NT2/D1 (cell line): ENCODE measurements around the gene PARK7.
A peak's percentile ranks its signal among the peaks of the same experiment; 100 is the strongest.

Experiments
- DNase-seq: peaks from one replicate; pipeline ENCODE4 v3.0.0-alpha.2; 2011; ENCODE audit warnings: low read depth, low spot score
- H3K27me3 ChIP-seq: 2 replicates; pipeline ENCODE4 v1.6.0; 2011; ENCODE audit warnings: mild to moderate bottlenecking; ENCODE audit not compliant: insufficient read length, insufficient read depth
- H3K36me3 ChIP-seq: 2 replicates; pipeline ENCODE4 v1.6.1; 2011; ENCODE audit warnings: mild to moderate bottlenecking, low read length, mixed read lengths; ENCODE audit not compliant: insufficient read depth, insufficient read length
- H3K4me1 ChIP-seq: 2 replicates; pipeline ENCODE4 v1.5.1; 2011; ENCODE audit not compliant: insufficient read depth, insufficient read length
- H3K4me3 ChIP-seq: 2 replicates; pipeline ENCODE4 v1.5.1; 2011; ENCODE audit warnings: low read depth; ENCODE audit not compliant: insufficient read length
- H3K9ac ChIP-seq: 2 replicates; pipeline ENCODE4 v1.6.0; 2011; ENCODE audit warnings: low read depth; ENCODE audit not compliant: insufficient read length
- H3K9me3 ChIP-seq: 2 replicates; pipeline ENCODE4 v1.5.1; 2011; ENCODE audit warnings: mild to moderate bottlenecking, low read length; ENCODE audit not compliant: insufficient read depth
- SUZ12 ChIP-seq: IDR thresholded peaks from 2 replicates; pipeline ENCODE4 v1.6.1; 2011; ENCODE audit not compliant: insufficient read length, insufficient read depth; ENCODE audit errors: extremely low read depth
- YY1 ChIP-seq: IDR thresholded peaks from 2 replicates; pipeline ENCODE4 v1.6.1; 2011; ENCODE audit not compliant: insufficient read length, insufficient read depth
- ZNF274 ChIP-seq: IDR thresholded peaks from 2 replicates; pipeline ENCODE4 v1.6.1; 2011; ENCODE audit warnings: mild to moderate bottlenecking, low read depth, low read length

The PARK7 gene

GRCh38 chr1:7985851-7986612 is 24.5 kb downstream of the PARK7 start:
- no peak overlapping the region for H3K4me3 ChIP-seq
- peaks cover 10% of the 10 kb centered on the region for H3K4me1 ChIP-seq
- no peak for TF ChIP-seq YY1
- no peak for TF ChIP-seq ZNF274
- TF ChIP-seq SUZ12: no peak
- DNase-seq: no peak
- H3K36me3 ChIP-seq: peaks cover 71% of the 10 kb centered on the region
- H3K27me3 ChIP-seq: no peaks in the 10 kb centered on the region
- no peaks in the 10 kb centered on the region for H3K9me3 ChIP-seq
- no peak overlapping the region for H3K9ac ChIP-seq

GRCh38 chr1:7987528-7987927 is 26.0 kb downstream of the PARK7 start:
- H3K9me3 ChIP-seq: no peaks in the 10 kb centered on the region
- peaks cover 12% of the 10 kb centered on the region for H3K4me1 ChIP-seq
- peaks cover 65% of the 10 kb centered on the region for H3K36me3 ChIP-seq
- H3K9ac ChIP-seq: no peak overlapping the region
- no peak overlapping the region for H3K4me3 ChIP-seq
- no peaks in the 10 kb centered on the region for H3K27me3 ChIP-seq
- TF ChIP-seq YY1 (no peak), ZNF274 (no peak), SUZ12 (no peak)
- DNase-seq: no peak

- DNase-seq: no peak
- TF ChIP-seq SUZ12 (no peak), ZNF274 (no peak), YY1 (no peak)
- Histone ChIP-seq H3K9ac (no peak overlapping the region), H3K36me3 (peaks cover 58% of the 10 kb centered on the region), H3K9me3 (no peaks in the 10 kb centered on the region), H3K4me3 (no peak overlapping the region), H3K4me1 (peaks cover 12% of the 10 kb centered on the region), H3K27me3 (no peaks in the 10 kb centered on the region)
Measured at GRCh38 chr1:7988576-7988975, 27.1 kb downstream of the PARK7 start.

GRCh38 chr1:7989762-7990428 is 28.4 kb downstream of the PARK7 start:
- Histone ChIP-seq H3K9ac (no peak overlapping the region), H3K4me3 (no peak overlapping the region), H3K4me1 (peaks cover 12% of the 10 kb centered on the region), H3K27me3 (no peaks in the 10 kb centered on the region), H3K36me3 (peaks cover 46% of the 10 kb centered on the region), H3K9me3 (no peaks in the 10 kb centered on the region)
- no peak for DNase-seq
- no peak for TF ChIP-seq SUZ12
- TF ChIP-seq YY1: no peak
- no peak for TF ChIP-seq ZNF274

GRCh38 chr1:7991504-7992440 is 30.3 kb downstream of the PARK7 start:
- no peak for TF ChIP-seq YY1
- TF ChIP-seq ZNF274: no peak
- no peak for TF ChIP-seq SUZ12
- no peak overlapping the region for H3K4me3 ChIP-seq
- no peaks in the 10 kb centered on the region for H3K27me3 ChIP-seq
- H3K4me1 ChIP-seq: peaks cover 12% of the 10 kb centered on the region
- DNase-seq: peak; percentile 86
- no peaks in the 10 kb centered on the region for H3K9me3 ChIP-seq
- peaks cover 31% of the 10 kb centered on the region for H3K36me3 ChIP-seq
- no peak overlapping the region for H3K9ac ChIP-seq

- peaks cover 12% of the 10 kb centered on the region for H3K4me1 ChIP-seq
- peaks cover 29% of the 10 kb centered on the region for H3K36me3 ChIP-seq
- no peak for TF ChIP-seq YY1
- TF ChIP-seq ZNF274: no peak
- TF ChIP-seq SUZ12: no peak
- no peak overlapping the region for H3K9ac ChIP-seq
- no peak overlapping the region for H3K4me3 ChIP-seq
- H3K9me3 ChIP-seq: no peaks in the 10 kb centered on the region
- H3K27me3 ChIP-seq: no peaks in the 10 kb centered on the region
- no peak for DNase-seq
Measured at GRCh38 chr1:7992885-7993284, 31.4 kb downstream of the PARK7 start.
